Spleen (tissue), 11 donors: ENCODE data around the gene ACTG1. TPM values are rescaled to one million over a fixed set of nuclear protein-coding genes. Genes with fewer than 3 reads are reported as not detected.

Experiments used
- DNase-seq: peaks from one replicate; pipeline ENCODE4 v3.0.0-alpha.2; 2020
- H3K27ac ChIP-seq, 8 donors: fragments of 200-600 bp; sonication (generic) in 7 of 8; 1 replicate in 4 of 8; 2 replicates in 4 of 8; pipeline versions ENCODE4 v1.5.0 to v1.8.0; 2016 to 2021; ENCODE audit warnings: inconsistent platforms in 4 of 8, mild to moderate bottlenecking in 4 of 8, moderate library complexity in 1 of 8
- H3K27me3 ChIP-seq, 7 donors: fragments of 200-600 bp; sonication (generic) in 6 of 7; replicated peaks in 1 of 7; 1 replicate in 4 of 7; 2 replicates in 3 of 7; pipeline versions ENCODE4 v1.5.0 to v1.8.0; 2016 to 2021; ENCODE audit warnings: inconsistent platforms in 3 of 7, mild to moderate bottlenecking in 1 of 7
- H3K36me3 ChIP-seq, 6 donors: fragments of 200-600 bp; sonication (generic) in 5 of 6; 1 replicate in 4 of 6; 2 replicates in 2 of 6; pipeline versions ENCODE4 v1.5.0 to v1.8.0; 2016 to 2021; ENCODE audit warnings: inconsistent platforms in 2 of 6
- H3K4me1 ChIP-seq, 6 donors: fragments of 200-600 bp; sonication (generic) in 5 of 6; 1 replicate in 3 of 6; 2 replicates in 3 of 6; pipeline versions ENCODE4 v1.5.0 to v1.8.0; 2016 to 2021; ENCODE audit warnings: inconsistent platforms in 3 of 6
- H3K4me3 ChIP-seq, 8 donors: fragments of 200-600 bp; sonication (generic) in 7 of 8; 1 replicate in 4 of 8; 2 replicates in 4 of 8; pipeline versions ENCODE4 v1.5.0 to v1.8.0; 2016 to 2021; ENCODE audit warnings: inconsistent platforms in 4 of 8, mild to moderate bottlenecking in 4 of 8, moderate library complexity in 2 of 8
- H3K9me3 ChIP-seq, 8 donors: fragments of 200-600 bp; sonication (generic) in 7 of 8; 1 replicate in 4 of 8; 2 replicates in 4 of 8; pipeline versions ENCODE4 v1.5.0 to v1.8.0; 2016 to 2021; ENCODE audit warnings: inconsistent platforms in 4 of 8
- CTCF ChIP-seq, 11 experiments: fragments of 200-600 bp in 7 of 11; fragments of 450-650 bp in 4 of 11; sonication (generic) in 4 of 11; IDR thresholded peaks in 8 of 11; conservative IDR thresholded peaks in 3 of 11; 1 replicate in 7 of 11; 2 replicates in 4 of 11; pipeline versions ENCODE4 v1.4.0 to v1.8.0; 2016 to 2021; ENCODE audit warnings: antibody characterized with exemption in 11 of 11, inconsistent platforms in 4 of 11, mild to moderate bottlenecking in 1 of 11
- POLR2A ChIP-seq, 3 donors: fragments of 450-650 bp; IDR thresholded peaks; one replicate each; pipeline ENCODE4 v1.5.1; 2017; ENCODE audit warnings: antibody characterized with exemption in 3 of 3, mild to moderate bottlenecking in 1 of 3
- POLR2AphosphoS5 ChIP-seq, 3 donors: sonication (generic); formaldehyde crosslinking; IDR thresholded peaks; one replicate each; pipeline ENCODE4 v1.5.1; 2017; ENCODE audit warnings: antibody characterized with exemption in 3 of 3
- WGBS, 5 donors: extraction: QIAGEN DNeasy Blood & Tissue Kit in 3 of 5; methylation state at CpG; one replicate each; pipeline versions ENCODE4 v1.1.5 to v1.1.7; 2013 to 2018; 5-methylcytosine and 5-hydroxymethylcytosine counted together
- intact Hi-C: fragments of 100-400 bp; cut with DNase I; formaldehyde crosslinking; loops from one replicate; pipeline ENCODE4 v1.15.0; 2023; ENCODE audit warnings: low total_unique reads
- polyA plus RNA-seq, 3 donors: library from polyadenylated mRNA; stranded (reverse); fragments of 200-250 nt; gene quantifications; one replicate each; pipeline ENCODE4 v1.2.1, GENCODE V29; 2013
- total RNA-seq, 7 donors: library from RNA; depleted of rRNA in 3 of 7; stranded (reverse); fragments of >200 nt in 3 of 7; fragmentation: NEBNext Ultra II Directional in 4 of 7; extraction: Animal tissue kit (Norgen Biotek cat#: 25700) in 4 of 7; gene quantifications; one replicate each; pipeline versions ENCODE4 v1.1.0 to v1.2.1, GENCODE V29; 2016 to 2021
- donor health status: healthy with polysubstance abuse.
- donor health status: DM: no; HTN: no; CAD: no; lungs with moderate emphysema.
- donor health status: DM: no; HTN: no; CAD: no.
- donor health status: Bipolar disorder and iron deficiency.
- donor health status: healthy.
- donor health status: DM: no; HTN: no; CAD: no.
- donor health status: DM: yes; HTN: yes; CAD: no.

The ACTG1 gene
- total and polyA plus RNA-seq, 10 donors = 1,119 to 6,270 (median 2,106) TPM

- DNase-seq = no peak
- TF ChIP-seq CTCF (IDR thresholded peaks at IDR 0.05 in 8 of 11, conservative IDR thresholded peaks at IDR 0.05 in 3 of 11) = no peak
- no peak for TF ChIP-seq POLR2AphosphoS5 (IDR thresholded peaks at IDR 0.05)
- TF ChIP-seq POLR2A (IDR thresholded peaks at IDR 0.05) = no peak
- no peaks in the 10 kb centered on the region for H3K36me3 ChIP-seq
- no peak overlapping the region for H3K27ac ChIP-seq
- peaks cover 0 to 16% (median 5%) of the 10 kb centered on the region in 6 donors for H3K4me1 ChIP-seq
- no peaks in the 10 kb centered on the region for H3K9me3 ChIP-seq
- intact Hi-C loops = no loop called here
- WGBS, 5 donors = 85 to 90% (median 89%) methylated on average over 20 to 21 of the region's 21 CpGs
- H3K27me3 ChIP-seq = peaks cover 0 to 59% (median 0%) of the 10 kb centered on the region in 7 donors
- no peak overlapping the region for H3K4me3 ChIP-seq
Measured at GRCh38 chr17:81526662-81527571, 14.3 kb upstream of the ACTG1 start.

GRCh38 chr17:81524865-81525159 lies 12.2 kb upstream of the ACTG1 start:
- H3K27ac ChIP-seq = no peak overlapping the region
- H3K9me3 ChIP-seq = no peaks in the 10 kb centered on the region
- no peak overlapping the region for H3K4me3 ChIP-seq
- H3K36me3 ChIP-seq = no peaks in the 10 kb centered on the region
- 79 to 94% (median 80%) methylated on average over 6 to 8 of the region's 8 CpGs for WGBS, 5 donors
- DNase-seq = no peak
- peaks cover 0 to 60% (median 0%) of the 10 kb centered on the region in 7 donors for H3K27me3 ChIP-seq
- intact Hi-C loops = no loop called here
- H3K4me1 ChIP-seq = peaks cover 3 to 24% (median 12%) of the 10 kb centered on the region in 6 donors
- TF ChIP-seq POLR2A (IDR thresholded peaks at IDR 0.05) (no peak), POLR2AphosphoS5 (IDR thresholded peaks at IDR 0.05) (no peak), CTCF (IDR thresholded peaks at IDR 0.05 in 8 of 11, conservative IDR thresholded peaks at IDR 0.05 in 3 of 11) (no peak)

GRCh38 chr17:81524039-81524864 lies 11.7 kb upstream of the ACTG1 start:
- no peak for DNase-seq

More at GRCh38 chr17:81524039-81524864, 11.7 kb upstream of the ACTG1 start:
- no peaks in the 10 kb centered on the region for H3K36me3 ChIP-seq
- H3K27me3 ChIP-seq = peaks cover 0 to 66% (median 0%) of the 10 kb centered on the region in 7 donors
- H3K4me3 ChIP-seq = no peak overlapping the region
- WGBS, 5 donors = 71 to 91% (median 84%) methylated on average over 8 to 18 of the region's 18 CpGs
- no peaks in the 10 kb centered on the region for H3K9me3 ChIP-seq
- H3K27ac ChIP-seq = no peak overlapping the region
- TF ChIP-seq CTCF (IDR thresholded peaks at IDR 0.05 in 8 of 11, conservative IDR thresholded peaks at IDR 0.05 in 3 of 11) (no peak), POLR2AphosphoS5 (IDR thresholded peaks at IDR 0.05) (peak in 1 of 3 donors; percentile 9)
- intact Hi-C loops = no loop called here
- peaks cover 8 to 30% (median 18%) of the 10 kb centered on the region in 6 donors for H3K4me1 ChIP-seq
